CD4-positive, alpha-beta memory T cell (primary cell): ENCODE results near the gene CRYL1. TPM values are rescaled to one million over a fixed set of nuclear protein-coding genes. Genes with fewer than 3 reads are reported as not detected.
A peak's percentile ranks its signal among the peaks of the same experiment; 100 is the strongest.

Source experiments
- CTCF ChIA-PET: fragments of 350-600 bp; sonication (Branson Sonifier 250); formaldehyde crosslinking; loops from one replicate; lab custom pipeline; 2021; ENCODE audit warnings: inconsistent platforms; ENCODE audit not compliant: partially characterized antibody; lab: Charles Lee
- POLR2A ChIA-PET: fragments of 350-600 bp; sonication (Branson Sonifier 250); formaldehyde crosslinking; loops from one replicate; lab custom pipeline; 2021; ENCODE audit not compliant: partially characterized antibody; lab: Charles Lee
- DNase-seq, 5 donors: peaks; one replicate each; pipeline versions ENCODE4 v3.0.0 to v3.0.0-alpha.2; 2020 to 2022; ENCODE audit warnings: mixed read lengths in 1 of 5
- H3K27ac ChIP-seq: one replicate; pipeline ENCODE4 v1.7.0; 2013; ENCODE audit warnings: low read depth, low read length
- H3K27me3 ChIP-seq: 2 replicates; pipeline ENCODE4 v1.7.0; 2013; ENCODE audit warnings: mild to moderate bottlenecking, low read length, moderate library complexity; ENCODE audit not compliant: insufficient read depth
- H3K36me3 ChIP-seq: 2 replicates; pipeline ENCODE4 v1.7.0; 2013; ENCODE audit warnings: mild to moderate bottlenecking, low read length, moderate library complexity; ENCODE audit not compliant: insufficient read depth
- H3K4me1 ChIP-seq: 2 replicates; pipeline ENCODE4 v1.7.0; 2013; ENCODE audit warnings: mild to moderate bottlenecking, low read length, moderate library complexity; ENCODE audit not compliant: insufficient read depth
- H3K4me3 ChIP-seq, 2 donors: one replicate each; pipeline ENCODE4 v1.7.0; 2013; ENCODE audit warnings: low read length in 2 of 2, mild to moderate bottlenecking in 1 of 2
- H3K9me3 ChIP-seq, 2 donors: one replicate each; pipeline ENCODE4 v1.7.0; 2013; ENCODE audit warnings: low read length in 2 of 2, control low read depth in 1 of 2; ENCODE audit not compliant: control insufficient read depth in 1 of 2
- H3K27ac Mint-ChIP-seq, 7 donors: one replicate each; pipeline ENCODE4 v1.8.0; 2020 to 2021; ENCODE audit warnings: mixed read lengths in 7 of 7, mild to moderate bottlenecking in 6 of 7, inconsistent platforms in 3 of 7, moderate library complexity in 3 of 7
- H3K27me3 Mint-ChIP-seq, 2 donors: one replicate each; pipeline ENCODE4 v1.8.0; 2020 to 2021; ENCODE audit warnings: mixed read lengths in 2 of 2
- H3K36me3 Mint-ChIP-seq, 2 donors: one replicate each; pipeline ENCODE4 v1.8.0; 2020 to 2021; ENCODE audit warnings: mixed read lengths in 2 of 2, inconsistent platforms in 1 of 2, mild to moderate bottlenecking in 1 of 2
- H3K4me1 Mint-ChIP-seq, 4 donors: one replicate each; pipeline ENCODE4 v1.8.0; 2020 to 2021; ENCODE audit warnings: mixed read lengths in 4 of 4, mild to moderate bottlenecking in 1 of 4
- H3K4me3 Mint-ChIP-seq, 8 donors: one replicate each; pipeline ENCODE4 v1.8.0; 2020 to 2021; ENCODE audit warnings: mixed read lengths in 8 of 8, mild to moderate bottlenecking in 7 of 8, moderate library complexity in 6 of 8, inconsistent platforms in 3 of 8
- H3K9me3 Mint-ChIP-seq, 8 donors: one replicate each; pipeline ENCODE4 v1.8.0; 2020 to 2021; ENCODE audit warnings: mixed read lengths in 8 of 8, mild to moderate bottlenecking in 5 of 8, inconsistent platforms in 3 of 8, moderate library complexity in 1 of 8
- intact Hi-C: fragments of 100-400 bp; cut with micrococcal nuclease; formaldehyde crosslinking; loops from one replicate; pipeline ENCODE4 v1.15.1; 2023
- polyA plus RNA-seq, 2 donors: library from polyadenylated mRNA; unstranded; fragments of 300-500 nt; fragmentation: Illumina TruSeq; gene quantifications; one replicate each; pipeline ENCODE4 v1.2.3, GENCODE V29; 2021
- total RNA-seq, 2 experiments: library from RNA; stranded (reverse); gene quantifications; one replicate each; pipeline ENCODE4 v1.2.3, GENCODE V29; 2021

Gene CRYL1
- total and polyA plus RNA-seq, 4 experiments from 2014 or later: 18.1 to 59.1 (median 31.1) TPM

- Mint-ChIP-seq H3K36me3 (peaks cover 31 to 39% of the 10 kb centered on the region in 2 donors), H3K4me1 (peaks cover 8 to 17% (median 11%) of the 10 kb centered on the region in 4 donors), H3K27me3 (no peaks in the 10 kb centered on the region), H3K4me3 (no peak overlapping the region), H3K9me3 (peaks cover 4 to 40% (median 31%) of the 10 kb centered on the region in 8 donors), H3K27ac (no peak overlapping the region)
- intact Hi-C loops: no loop called here
- ChIA-PET CTCF (interaction anchor here (0.5 kb wide), 1 partner anchor 29 kb away, joined by 3 read pairs; no protein-coding TSS in a partner anchor), POLR2A (no interaction called here)
- Histone ChIP-seq H3K9me3 (peaks cover 0 to 12% of the 10 kb centered on the region in 2 donors), H3K27me3 (no peaks in the 10 kb centered on the region), H3K4me3 (no peak overlapping the region), H3K4me1 (peaks cover 6% of the 10 kb centered on the region), H3K27ac (no peak overlapping the region), H3K36me3 (no peaks in the 10 kb centered on the region)
- no peak for DNase-seq
Measured at GRCh38 chr13:20446405-20446804, 79.3 kb downstream of the CRYL1 start.

DNA sequence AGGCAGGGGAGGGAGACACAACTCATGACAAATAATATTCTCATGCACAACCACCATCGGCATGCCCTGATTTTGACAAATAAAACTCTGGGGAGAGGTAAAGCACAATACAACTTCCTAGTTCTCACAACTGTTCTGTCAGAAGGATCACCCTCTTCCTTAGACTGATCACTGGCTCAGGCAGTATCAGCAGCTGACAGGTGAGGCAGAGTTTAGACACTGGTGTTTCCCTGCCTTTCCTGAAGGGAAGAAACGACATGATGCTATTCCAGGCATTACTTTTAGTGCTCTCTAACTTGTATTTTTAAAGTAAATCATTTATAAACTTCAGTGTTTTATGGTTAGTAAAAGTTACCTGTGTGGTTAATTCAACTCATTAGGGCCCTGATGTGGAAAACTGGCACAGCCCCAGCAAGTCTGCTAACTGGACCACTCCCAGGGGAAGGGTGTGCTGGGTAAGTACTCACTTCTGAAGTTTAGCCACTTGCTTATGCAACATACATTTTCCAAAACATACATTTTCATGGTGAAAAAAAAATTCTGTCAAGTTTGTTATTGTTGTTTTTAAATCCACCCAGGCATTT lies 82.8 kb downstream of the CRYL1 start:
- no peaks in the 10 kb centered on the region for H3K27me3 Mint-ChIP-seq
- peaks cover 6 to 10% (median 6%) of the 10 kb centered on the region in 4 donors for H3K4me1 Mint-ChIP-seq
- no peak for DNase-seq
- no peak overlapping the region for H3K4me3 Mint-ChIP-seq
- POLR2A ChIA-PET: no interaction called here
- no peak overlapping the region for H3K4me3 ChIP-seq
- peaks cover 0 to under 1% of the 10 kb centered on the region in 2 donors for H3K9me3 ChIP-seq
- CTCF ChIA-PET: interaction anchor here (2.0 kb wide), 1 partner anchor 13 kb away, joined by 6 read pairs; no protein-coding TSS in a partner anchor
- no peaks in the 10 kb centered on the region for H3K27me3 ChIP-seq
- no peaks in the 10 kb centered on the region for H3K36me3 ChIP-seq
- H3K4me1 ChIP-seq: peaks cover 3% of the 10 kb centered on the region
- H3K9me3 Mint-ChIP-seq: peaks cover 0 to 19% (median 13%) of the 10 kb centered on the region in 8 donors
- intact Hi-C loops: no loop called here
- peaks cover 18 to 36% of the 10 kb centered on the region in 2 donors for H3K36me3 Mint-ChIP-seq
- H3K27ac ChIP-seq: no peak overlapping the region
- H3K27ac Mint-ChIP-seq: peak overlapping the region in 2 of 7 donors; percentile 24 to 32

- CTCF ChIA-PET: interaction anchor here (2.0 kb wide), 1 partner anchor 13 kb away, joined by 6 read pairs; no protein-coding TSS in a partner anchor
- Mint-ChIP-seq H3K27me3 (no peaks in the 10 kb centered on the region), H3K27ac (peak overlapping the region in 3 of 7 donors; percentile 24 to 59 (median 43))
Measured at GRCh38 chr13:20442375-20442774, 83.3 kb downstream of the CRYL1 start.

DNA sequence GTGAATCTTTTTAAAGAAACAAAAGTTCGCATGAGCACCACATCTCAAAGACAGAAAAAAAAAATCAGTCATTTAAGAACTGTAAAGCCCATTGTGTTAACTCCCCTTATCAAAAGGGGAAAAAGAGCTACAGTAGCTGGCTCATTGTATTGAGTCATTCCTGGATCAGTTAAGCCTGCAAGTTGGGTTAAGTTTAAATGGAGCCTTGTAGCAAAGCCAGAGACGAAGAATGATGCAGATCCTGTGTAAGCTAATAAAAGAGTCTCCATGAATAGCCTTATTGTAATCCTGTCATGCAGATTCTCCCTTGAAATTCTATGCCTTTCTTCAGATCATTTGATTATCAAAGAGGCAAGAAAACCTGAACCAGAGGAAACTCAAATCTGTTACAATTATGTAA lies 83.8 kb downstream of the CRYL1 start:
- ChIA-PET CTCF (interaction anchor here (2.0 kb wide), 1 partner anchor 14 kb away, joined by 6 read pairs; no protein-coding TSS in a partner anchor), POLR2A (no interaction called here)
- Mint-ChIP-seq H3K4me1 (peaks cover 6 to 10% (median 7%) of the 10 kb centered on the region in 4 donors), H3K36me3 (peaks cover 17 to 31% of the 10 kb centered on the region in 2 donors), H3K27ac (peak overlapping the region in 2 of 7 donors; percentile 24 to 43), H3K4me3 (no peak overlapping the region), H3K9me3 (peaks cover 0 to 10% (median 5%) of the 10 kb centered on the region in 8 donors), H3K27me3 (no peaks in the 10 kb centered on the region)
- DNase-seq: no peak
- Histone ChIP-seq H3K4me3 (no peak overlapping the region), H3K9me3 (no peaks in the 10 kb centered on the region), H3K4me1 (peaks cover 3% of the 10 kb centered on the region), H3K27me3 (no peaks in the 10 kb centered on the region), H3K27ac (no peak overlapping the region), H3K36me3 (no peaks in the 10 kb centered on the region)
- intact Hi-C loops: no loop called here

More at GRCh38 chr13:20442375-20442774, 83.3 kb downstream of the CRYL1 start:
- intact Hi-C loops: no loop called here
- H3K9me3 Mint-ChIP-seq: peaks cover 0 to 14% (median 8%) of the 10 kb centered on the region in 8 donors
- no peak overlapping the region for H3K4me3 Mint-ChIP-seq
- H3K4me1 ChIP-seq: peaks cover 3% of the 10 kb centered on the region
- peaks cover 15 to 31% of the 10 kb centered on the region in 2 donors for H3K36me3 Mint-ChIP-seq
- no peak overlapping the region for H3K27ac ChIP-seq
- POLR2A ChIA-PET: no interaction called here
- H3K4me3 ChIP-seq: no peak overlapping the region
- H3K4me1 Mint-ChIP-seq: peaks cover 6 to 10% (median 6%) of the 10 kb centered on the region in 4 donors
- H3K27me3 ChIP-seq: no peaks in the 10 kb centered on the region
- no peaks in the 10 kb centered on the region for H3K9me3 ChIP-seq
- no peak for DNase-seq
- no peaks in the 10 kb centered on the region for H3K36me3 ChIP-seq

GRCh38 chr13:20441056-20441455 lies 84.6 kb downstream of the CRYL1 start:
- CTCF ChIA-PET: no interaction called here

DNA sequence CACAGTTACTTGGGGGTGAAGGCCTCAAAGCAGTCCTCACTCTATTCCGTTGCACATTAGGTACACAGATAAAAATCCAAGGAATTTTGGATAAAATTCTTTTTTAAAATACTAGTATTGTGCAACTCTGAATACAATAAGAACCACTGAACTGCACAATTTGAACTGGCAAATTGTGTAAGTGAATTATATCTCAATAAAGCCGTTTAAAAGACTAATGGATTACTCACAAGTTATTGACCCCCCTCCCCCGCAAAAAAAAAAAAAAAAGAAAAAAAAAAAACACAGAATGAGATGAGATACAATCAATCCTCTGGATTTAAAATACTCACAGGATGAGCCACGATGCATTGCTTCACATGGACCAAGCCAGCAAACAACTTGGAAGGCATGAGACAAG lies 86.4 kb downstream of the CRYL1 start:
- Mint-ChIP-seq H3K4me3 (no peak overlapping the region), H3K36me3 (peaks cover 14 to 36% of the 10 kb centered on the region in 2 donors), H3K9me3 (no peaks in the 10 kb centered on the region), H3K27ac (peak overlapping the region in 1 of 7 donors; percentile 29), H3K4me1 (peaks cover 6 to 10% (median 9%) of the 10 kb centered on the region in 4 donors), H3K27me3 (no peaks in the 10 kb centered on the region)
- ChIA-PET CTCF (no interaction called here), POLR2A (no interaction called here)
- no peaks in the 10 kb centered on the region for H3K27me3 ChIP-seq
- no peaks in the 10 kb centered on the region for H3K9me3 ChIP-seq
- no peak for DNase-seq
- peaks cover 3% of the 10 kb centered on the region for H3K4me1 ChIP-seq
- H3K4me3 ChIP-seq: no peak overlapping the region
- H3K36me3 ChIP-seq: no peaks in the 10 kb centered on the region
- intact Hi-C loops: no loop called here
- no peak overlapping the region for H3K27ac ChIP-seq

More at GRCh38 chr13:20441056-20441455, 84.6 kb downstream of the CRYL1 start:
- H3K27ac Mint-ChIP-seq: no peak overlapping the region
- peaks cover 0 to 5% (median 3%) of the 10 kb centered on the region in 8 donors for H3K9me3 Mint-ChIP-seq
- POLR2A ChIA-PET: no interaction called here
- H3K27me3 Mint-ChIP-seq: no peaks in the 10 kb centered on the region
- Histone ChIP-seq H3K27me3 (no peaks in the 10 kb centered on the region), H3K9me3 (no peaks in the 10 kb centered on the region), H3K4me1 (peaks cover 3% of the 10 kb centered on the region), H3K27ac (no peak overlapping the region), H3K4me3 (no peak overlapping the region), H3K36me3 (no peaks in the 10 kb centered on the region)
- peaks cover 6 to 10% (median 8%) of the 10 kb centered on the region in 4 donors for H3K4me1 Mint-ChIP-seq
- no peak for DNase-seq
- no peak overlapping the region for H3K4me3 Mint-ChIP-seq
- intact Hi-C loops: no loop called here
- H3K36me3 Mint-ChIP-seq: peaks cover 14 to 27% of the 10 kb centered on the region in 2 donors

DNA sequence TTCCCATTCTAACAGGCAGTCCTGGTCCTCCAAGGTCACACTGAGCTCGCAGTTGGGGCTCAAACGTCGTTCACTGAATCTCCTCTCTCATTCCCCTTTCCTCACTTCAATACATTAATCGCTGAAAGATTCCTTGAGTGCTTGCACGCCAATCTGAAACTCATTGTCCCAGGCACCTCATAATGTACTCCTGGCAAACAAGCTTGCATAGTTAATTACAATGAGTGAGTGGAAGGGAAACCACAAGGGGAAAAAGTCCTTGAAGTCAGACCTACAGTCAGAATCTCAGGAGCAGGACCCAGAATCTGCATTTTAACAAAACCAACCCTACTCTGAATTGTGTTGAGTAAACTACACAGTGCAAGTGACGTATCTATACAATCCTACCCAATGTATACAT lies 86.9 kb downstream of the CRYL1 start:
- Histone ChIP-seq H3K27ac (no peak overlapping the region), H3K4me3 (no peak overlapping the region), H3K36me3 (no peaks in the 10 kb centered on the region), H3K9me3 (no peaks in the 10 kb centered on the region), H3K4me1 (peaks cover 3% of the 10 kb centered on the region), H3K27me3 (no peaks in the 10 kb centered on the region)
- peaks cover 6 to 10% (median 9%) of the 10 kb centered on the region in 4 donors for H3K4me1 Mint-ChIP-seq
- DNase-seq: no peak
- intact Hi-C loops: no loop called here
- H3K27ac Mint-ChIP-seq: no peak overlapping the region
- ChIA-PET CTCF (no interaction called here), POLR2A (no interaction called here)
- no peak overlapping the region for H3K4me3 Mint-ChIP-seq
- peaks cover 15 to 36% of the 10 kb centered on the region in 2 donors for H3K36me3 Mint-ChIP-seq
- H3K9me3 Mint-ChIP-seq: no peaks in the 10 kb centered on the region
- no peaks in the 10 kb centered on the region for H3K27me3 Mint-ChIP-seq
